Activated CD8-positive, alpha-beta memory T cell treated with anti-CD3 and anti-CD28 coated beads for 24 hours (primary cell): ENCODE data around the gene AUTS2.

Experiments
- DNase-seq: peaks from one replicate; pipeline ENCODE4 v3.0.0-alpha.2; 2020

The AUTS2 gene

GRCh38 chr7:69871213-69871885 lies 273.1 kb downstream of the AUTS2 start:
- no peak for DNase-seq

GRCh38 chr7:69871886-69872569 lies 273.8 kb downstream of the AUTS2 start:
- DNase-seq, result no peak

GRCh38 chr7:69873512-69873911 lies 275.2 kb downstream of the AUTS2 start:
- no peak for DNase-seq

- no peak for DNase-seq
These were observed 279.7 kb downstream of the AUTS2 start for GRCh38 chr7:69878015-69878414.

GRCh38 chr7:69878591-69878990 lies 280.3 kb downstream of the AUTS2 start:
- DNase-seq, result no peak

- no peak for DNase-seq
These were observed 281.7 kb downstream of the AUTS2 start for GRCh38 chr7:69879989-69880388.

GRCh38 chr7:69880840-69881239 lies 282.6 kb downstream of the AUTS2 start:
- DNase-seq, result no peak

- no peak for DNase-seq
These were observed 284.0 kb downstream of the AUTS2 start for GRCh38 chr7:69882269-69882668.

GRCh38 chr7:69883399-69883891 lies 285.2 kb downstream of the AUTS2 start:
- DNase-seq, result no peak

GRCh38 chr7:69885431-69885830 lies 287.2 kb downstream of the AUTS2 start:
- no peak for DNase-seq

- DNase-seq, result no peak
These were observed 291.2 kb downstream of the AUTS2 start for GRCh38 chr7:69889338-69889975.

GRCh38 chr7:69889976-69890351 lies 291.7 kb downstream of the AUTS2 start:
- DNase-seq, result no peak

GRCh38 chr7:69892790-69893189 lies 294.5 kb downstream of the AUTS2 start:
- DNase-seq, result no peak

- DNase-seq, result no peak
These were observed 295.6 kb downstream of the AUTS2 start for GRCh38 chr7:69893906-69894305.

GRCh38 chr7:69895446-69895845 lies 297.2 kb downstream of the AUTS2 start:
- DNase-seq, result no peak

GRCh38 chr7:69896121-69896520 lies 297.8 kb downstream of the AUTS2 start:
- no peak for DNase-seq

- no peak for DNase-seq
These were observed 299.9 kb downstream of the AUTS2 start for GRCh38 chr7:69898189-69898588.

- DNase-seq, result no peak
These were observed 305.1 kb downstream of the AUTS2 start for GRCh38 chr7:69903410-69903809.

- no peak for DNase-seq
These were observed 308.2 kb downstream of the AUTS2 start for GRCh38 chr7:69906283-69906995.

GRCh38 chr7:69907720-69908119 lies 309.4 kb downstream of the AUTS2 start:
- no peak for DNase-seq

- no peak for DNase-seq
These were observed 310.2 kb downstream of the AUTS2 start for GRCh38 chr7:69908454-69908853.

GRCh38 chr7:69910150-69910549 lies 311.9 kb downstream of the AUTS2 start:
- DNase-seq, result no peak

- DNase-seq, result no peak
These were observed 313.1 kb downstream of the AUTS2 start for GRCh38 chr7:69911337-69911736.
